Glutamatergic neuron (in vitro differentiated cells): ENCODE data around the gene CALCOCO1. TPM values are rescaled to one million over a fixed set of nuclear protein-coding genes. Genes with fewer than 3 reads are reported as not detected.

Source experiments
- DNase-seq: peaks from one replicate; pipeline ENCODE4 v3.0.0; 2022
- H3K27ac Mint-ChIP-seq: one replicate; pipeline ENCODE4 v1.8.0; 2020; ENCODE audit warnings: mild to moderate bottlenecking, mixed read lengths, inconsistent platforms; ENCODE audit not compliant: unreplicated experiment
- H3K27me3 Mint-ChIP-seq: one replicate; pipeline ENCODE4 v1.8.0; 2020; ENCODE audit warnings: mild to moderate bottlenecking, moderate library complexity, mixed read lengths, inconsistent platforms; ENCODE audit not compliant: unreplicated experiment
- H3K36me3 Mint-ChIP-seq: one replicate; pipeline ENCODE4 v1.8.0; 2020; ENCODE audit warnings: mild to moderate bottlenecking, mixed read lengths, inconsistent platforms; ENCODE audit not compliant: unreplicated experiment
- H3K4me1 Mint-ChIP-seq: one replicate; pipeline ENCODE4 v1.8.0; 2020; ENCODE audit warnings: mild to moderate bottlenecking, low read depth, mixed read lengths, inconsistent platforms; ENCODE audit not compliant: unreplicated experiment
- H3K4me3 Mint-ChIP-seq: one replicate; pipeline ENCODE4 v1.8.0; 2020; ENCODE audit warnings: mild to moderate bottlenecking, mixed read lengths, inconsistent platforms; ENCODE audit not compliant: unreplicated experiment
- H3K9me3 Mint-ChIP-seq: one replicate; pipeline ENCODE4 v1.8.0; 2020; ENCODE audit warnings: mild to moderate bottlenecking, moderate library complexity, mixed read lengths, inconsistent platforms; ENCODE audit not compliant: unreplicated experiment
- total RNA-seq: library from RNA; stranded (reverse); fragmentation: NEBNext Ultra II Directional; extraction: Animal tissue kit (Norgen Biotek cat#: 25700); gene quantifications from one replicate; pipeline ENCODE4 v1.2.1, GENCODE V29; 2021; ENCODE audit not compliant: unreplicated experiment
- TF ChIP-seq, protein P1 (sequence below): fragments of 200-600 bp; sonication (generic); IDR thresholded peaks from one replicate; pipeline ENCODE4 v1.5.0; 2021; ENCODE audit not compliant: partially characterized antibody, unreplicated experiment

Gene CALCOCO1
- total RNA-seq, 1 donor from 2014 or later: 151 TPM

DNA sequence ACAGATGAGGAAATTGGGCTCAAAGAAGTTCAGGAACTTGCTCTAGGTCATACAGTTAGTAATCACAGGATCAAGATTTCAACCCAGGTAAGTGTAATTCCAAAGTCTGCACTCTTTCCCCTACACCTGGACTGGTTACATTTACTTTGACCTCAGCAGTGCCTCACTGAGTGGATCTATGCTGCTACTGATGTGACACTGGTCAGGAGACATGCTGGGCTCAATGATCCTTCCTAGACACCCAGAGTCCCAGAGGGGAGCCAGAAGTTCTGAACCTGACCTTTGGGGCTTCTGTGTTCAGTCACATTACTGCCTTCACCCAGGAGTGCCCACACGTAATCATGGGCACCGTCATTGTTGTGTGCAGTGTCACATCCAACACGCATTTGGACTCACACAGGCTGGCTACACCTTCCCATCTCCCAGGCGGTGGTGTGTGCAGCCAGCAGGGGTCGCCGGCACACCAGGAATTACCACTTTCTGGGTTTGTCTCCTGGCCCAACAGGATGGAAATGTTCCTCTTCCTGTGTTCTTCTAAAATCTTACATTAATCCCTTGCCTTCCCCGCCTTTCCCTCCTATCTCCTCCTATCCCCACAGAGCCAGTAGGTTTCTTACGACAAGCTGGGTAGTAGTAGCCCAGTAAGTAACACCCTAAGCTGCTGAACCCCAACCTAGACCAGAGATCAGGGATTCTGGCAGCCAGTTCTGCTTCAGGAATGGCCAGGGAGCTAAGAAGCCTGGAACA, 25.6 kb downstream of the CALCOCO1 start:
- H3K9me3 Mint-ChIP-seq: peaks cover 4% of the 10 kb centered on the region
- peaks cover 5% of the 10 kb centered on the region for H3K36me3 Mint-ChIP-seq
- no peak overlapping the region for H3K27ac Mint-ChIP-seq
- DNase-seq: peak; percentile 88
- H3K4me1 Mint-ChIP-seq: peaks cover 5% of the 10 kb centered on the region
- H3K27me3 Mint-ChIP-seq: peaks cover 17% of the 10 kb centered on the region
- H3K4me3 Mint-ChIP-seq: no peak overlapping the region
- TF ChIP-seq, protein P1, sequence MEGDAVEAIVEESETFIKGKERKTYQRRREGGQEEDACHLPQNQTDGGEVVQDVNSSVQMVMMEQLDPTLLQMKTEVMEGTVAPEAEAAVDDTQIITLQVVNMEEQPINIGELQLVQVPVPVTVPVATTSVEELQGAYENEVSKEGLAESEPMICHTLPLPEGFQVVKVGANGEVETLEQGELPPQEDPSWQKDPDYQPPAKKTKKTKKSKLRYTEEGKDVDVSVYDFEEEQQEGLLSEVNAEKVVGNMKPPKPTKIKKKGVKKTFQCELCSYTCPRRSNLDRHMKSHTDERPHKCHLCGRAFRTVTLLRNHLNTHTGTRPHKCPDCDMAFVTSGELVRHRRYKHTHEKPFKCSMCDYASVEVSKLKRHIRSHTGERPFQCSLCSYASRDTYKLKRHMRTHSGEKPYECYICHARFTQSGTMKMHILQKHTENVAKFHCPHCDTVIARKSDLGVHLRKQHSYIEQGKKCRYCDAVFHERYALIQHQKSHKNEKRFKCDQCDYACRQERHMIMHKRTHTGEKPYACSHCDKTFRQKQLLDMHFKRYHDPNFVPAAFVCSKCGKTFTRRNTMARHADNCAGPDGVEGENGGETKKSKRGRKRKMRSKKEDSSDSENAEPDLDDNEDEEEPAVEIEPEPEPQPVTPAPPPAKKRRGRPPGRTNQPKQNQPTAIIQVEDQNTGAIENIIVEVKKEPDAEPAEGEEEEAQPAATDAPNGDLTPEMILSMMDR: peak; percentile 81

GRCh38 chr12:53700567-53700966, 26.7 kb downstream of the CALCOCO1 start:
- Mint-ChIP-seq H3K36me3 (peaks cover 5% of the 10 kb centered on the region), H3K4me1 (peaks cover 13% of the 10 kb centered on the region), H3K4me3 (no peak overlapping the region), H3K9me3 (peaks cover 4% of the 10 kb centered on the region), H3K27ac (no peak overlapping the region), H3K27me3 (peaks cover 18% of the 10 kb centered on the region)
- TF ChIP-seq, protein P1: no peak
- no peak for DNase-seq

DNA sequence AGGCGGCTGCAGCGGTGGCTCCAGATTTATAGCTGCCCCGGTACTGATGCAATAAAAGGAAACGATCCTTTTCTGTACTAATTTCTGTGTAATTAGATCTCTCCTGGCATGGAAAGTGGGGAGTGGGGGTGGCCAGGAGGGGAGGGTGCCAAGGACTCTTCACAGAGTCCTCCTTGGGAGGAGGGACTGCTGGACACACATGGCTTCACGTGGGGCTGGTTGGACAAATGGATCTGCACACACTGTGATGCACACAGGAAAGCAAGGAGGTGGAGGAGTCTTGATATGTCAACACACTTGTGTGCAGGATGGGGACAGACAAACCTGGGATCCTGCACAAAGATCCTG, 27.6 kb downstream of the CALCOCO1 start:
- Mint-ChIP-seq H3K4me1 (peaks cover 18% of the 10 kb centered on the region), H3K27ac (no peak overlapping the region), H3K27me3 (peaks cover 22% of the 10 kb centered on the region), H3K9me3 (peaks cover 4% of the 10 kb centered on the region), H3K4me3 (no peak overlapping the region), H3K36me3 (peaks cover 5% of the 10 kb centered on the region)
- no peak for DNase-seq
- TF ChIP-seq, protein P1: no peak

GRCh38 chr12:53698948-53699677, 28.1 kb downstream of the CALCOCO1 start:
- DNase-seq: no peak
- H3K27ac Mint-ChIP-seq: no peak overlapping the region
- peaks cover 28% of the 10 kb centered on the region for H3K27me3 Mint-ChIP-seq
- peaks cover 18% of the 10 kb centered on the region for H3K4me1 Mint-ChIP-seq
- H3K36me3 Mint-ChIP-seq: peaks cover 5% of the 10 kb centered on the region
- H3K9me3 Mint-ChIP-seq: peaks cover 6% of the 10 kb centered on the region
- H3K4me3 Mint-ChIP-seq: no peak overlapping the region
- TF ChIP-seq, protein P1: no peak
